GM23338 (cell line): ENCODE data around the gene SMOC1. TPM values are rescaled to one million over a fixed set of nuclear protein-coding genes. Genes with fewer than 3 reads are reported as not detected.

Source experiments
- ATAC-seq: fragments of 200-7000 bp; cut with Tn5 transposase; 3 replicates; pipeline ENCODE4 v1.9.1; 2020
- DNase-seq: peaks from one replicate; pipeline ENCODE4 v3.0.0-alpha.2; 2015; ENCODE audit warnings: low spot score
- H2AFZ ChIP-seq: fragments of 200-600 bp; sonication (generic); 2 replicates; pipeline ENCODE4 v1.8.0; 2016; ENCODE audit warnings: antibody characterized with exemption, mild to moderate bottlenecking, moderate library complexity
- H3F3A ChIP-seq: fragments of 200-600 bp; sonication (generic); replicated peaks from 2 replicates; pipeline ENCODE4 v1.8.0; 2017; ENCODE audit warnings: antibody characterized with exemption, mixed run types, low read depth
- H3K27ac ChIP-seq: fragments of 200-600 bp; sonication (generic); 2 replicates; pipeline ENCODE4 v1.6.1; 2016; ENCODE audit warnings: low read depth
- H3K27me3 ChIP-seq: fragments of 200-600 bp; sonication (generic); 2 replicates; pipeline ENCODE4 v1.8.0; 2016; ENCODE audit warnings: mild to moderate bottlenecking, mixed run types, moderate library complexity; ENCODE audit not compliant: insufficient read depth
- H3K36me3 ChIP-seq: fragments of 200-600 bp; sonication (generic); 2 replicates; pipeline ENCODE4 v1.8.0; 2016; ENCODE audit warnings: mild to moderate bottlenecking; ENCODE audit not compliant: insufficient read depth
- H3K4me1 ChIP-seq: fragments of 200-600 bp; sonication (generic); 2 replicates; pipeline ENCODE4 v1.8.0; 2016; ENCODE audit warnings: mild to moderate bottlenecking, moderate library complexity; ENCODE audit not compliant: insufficient read depth
- H3K4me2 ChIP-seq: fragments of 200-600 bp; sonication (generic); 2 replicates; pipeline ENCODE4 v1.7.1; 2017; ENCODE audit warnings: mixed run types
- H3K4me3 ChIP-seq: fragments of 200-600 bp; sonication (generic); 2 replicates; pipeline ENCODE4 v1.6.1; 2016; ENCODE audit warnings: mixed run types
- H3K79me2 ChIP-seq: fragments of 200-600 bp; sonication (generic); replicated peaks from 2 replicates; pipeline ENCODE4 v1.8.0; 2017; ENCODE audit warnings: mild to moderate bottlenecking; ENCODE audit not compliant: insufficient read depth
- H3K9me2 ChIP-seq: fragments of 200-600 bp; sonication (generic); 2 replicates; pipeline ENCODE4 v1.8.0; 2017; ENCODE audit not compliant: insufficient read depth
- H4K20me1 ChIP-seq: fragments of 200-600 bp; sonication (generic); replicated peaks from 2 replicates; pipeline ENCODE4 v1.8.0; 2017; ENCODE audit warnings: mild to moderate bottlenecking; ENCODE audit not compliant: insufficient read depth
- H3K27ac Mint-ChIP-seq: 2 replicates; pipeline ENCODE4 v1.8.0; 2020; ENCODE audit warnings: inconsistent platforms, mild to moderate bottlenecking, moderate library complexity, mixed read lengths
- H3K27me3 Mint-ChIP-seq: 3 replicates; pipeline ENCODE4 v1.8.0; 2022; ENCODE audit warnings: low read depth, mild to moderate bottlenecking, moderate library complexity, mixed read lengths, inconsistent platforms; ENCODE audit not compliant: insufficient read depth, poor library complexity
- H3K36me3 Mint-ChIP-seq: 3 replicates; pipeline ENCODE4 v1.8.0; 2021; ENCODE audit warnings: low read depth, mild to moderate bottlenecking, inconsistent platforms, moderate library complexity, mixed read lengths
- H3K4me1 Mint-ChIP-seq: 3 replicates; pipeline ENCODE4 v1.8.0; 2020; ENCODE audit warnings: mild to moderate bottlenecking, inconsistent platforms, mixed read lengths
- H3K4me3 Mint-ChIP-seq: 3 replicates; pipeline ENCODE4 v1.8.0; 2021; ENCODE audit warnings: moderate library complexity, mild to moderate bottlenecking, inconsistent platforms, mixed read lengths
- H3K9me3 Mint-ChIP-seq: 3 replicates; pipeline ENCODE4 v1.8.0; 2020; ENCODE audit warnings: moderate library complexity, mild to moderate bottlenecking, inconsistent platforms, mixed read lengths
- CREB1 ChIP-seq: fragments of 250-450 bp; sonication (Bioruptor Pico); IDR thresholded peaks from 2 replicates; pipeline ENCODE4 v1.5.0; 2020; ENCODE audit warnings: low read depth, mild to moderate bottlenecking, moderate library complexity
- EZH2 ChIP-seq: fragments of 200-600 bp; sonication (generic); IDR thresholded peaks from one replicate; pipeline ENCODE4 v1.8.0; 2017; ENCODE audit warnings: antibody characterized with exemption, mild to moderate bottlenecking, low read depth; ENCODE audit not compliant: unreplicated experiment
- EZH2phosphoT487 ChIP-seq: fragments of 200-600 bp; sonication (generic); IDR thresholded peaks from one replicate; pipeline ENCODE4 v1.8.1; 2018; ENCODE audit warnings: antibody characterized with exemption; ENCODE audit not compliant: unreplicated experiment
- JUNB ChIP-seq: IDR thresholded peaks from one replicate; pipeline ENCODE4 v1.6.1; 2016; ENCODE audit warnings: antibody characterized with exemption; ENCODE audit not compliant: unreplicated experiment
- NANOG ChIP-seq: IDR thresholded peaks from 2 replicates; pipeline ENCODE4 v1.6.1; 2016; ENCODE audit warnings: antibody characterized with exemption, borderline replicate concordance
- POLR2AphosphoS5 ChIP-seq: IDR thresholded peaks from 2 replicates; pipeline ENCODE4 v1.6.1; 2016; ENCODE audit warnings: antibody characterized with exemption, low read depth
- STAT1 ChIP-seq: IDR thresholded peaks from one replicate; pipeline ENCODE4 v1.6.1; 2016; ENCODE audit warnings: antibody characterized with exemption; ENCODE audit not compliant: unreplicated experiment
- ZNF114 ChIP-seq: fragments of 250-450 bp; sonication (Bioruptor Pico); IDR thresholded peaks from 2 replicates; pipeline ENCODE4 v1.5.0; 2020; ENCODE audit warnings: mild to moderate bottlenecking, moderate library complexity
- ZNF331 ChIP-seq: fragments of 250-450 bp; sonication (Bioruptor Pico); IDR thresholded peaks from 2 replicates; pipeline ENCODE4 v1.5.0; 2020; ENCODE audit warnings: low read depth, mild to moderate bottlenecking, moderate library complexity
- polyA plus RNA-seq: library from polyadenylated mRNA; unstranded; fragments of >200 nt; fragmentation: Nextera tagmentation; extraction: Ambion mirVana; gene quantifications from 2 replicates; pipeline ENCODE4 v1.2.1, GENCODE V29; 2016
- total RNA-seq: library from RNA; depleted of rRNA; stranded (reverse); fragments of >200 nt; shearing (Covaris generic); gene quantifications from 2 replicates; pipeline ENCODE4 v1.2.3, GENCODE V29; 2014
- TF ChIP-seq, protein P1 (sequence below): fragments of 250-450 bp; sonication (Bioruptor Pico); IDR thresholded peaks from 2 replicates; pipeline ENCODE4 v1.5.0; 2020; ENCODE audit warnings: mild to moderate bottlenecking, moderate library complexity
- TF ChIP-seq, protein P2 (sequence below): IDR thresholded peaks from one replicate; pipeline ENCODE4 v1.6.1; 2018; ENCODE audit warnings: antibody characterized with exemption; ENCODE audit not compliant: unreplicated experiment
- TF ChIP-seq, protein P3 (sequence below), 2 experiments: fragments of 200-600 bp in 1 of 2; sonication (generic) in 1 of 2; conservative IDR thresholded peaks; 2 replicates each; pipeline versions ENCODE4 v1.5.1 to v1.6.1; 2016 to 2017; ENCODE audit warnings: antibody characterized with exemption in 2 of 2, low read depth in 2 of 2, mild to moderate bottlenecking in 2 of 2, moderate library complexity in 1 of 2
- TF ChIP-seq, protein P4 (sequence below): IDR thresholded peaks from 2 replicates; pipeline ENCODE4 v1.6.1; 2016; ENCODE audit warnings: antibody characterized with exemption

Gene SMOC1
- total and polyA plus RNA-seq, 2 experiments from 2014 or later = 0.79 to 1.6 TPM

DNA sequence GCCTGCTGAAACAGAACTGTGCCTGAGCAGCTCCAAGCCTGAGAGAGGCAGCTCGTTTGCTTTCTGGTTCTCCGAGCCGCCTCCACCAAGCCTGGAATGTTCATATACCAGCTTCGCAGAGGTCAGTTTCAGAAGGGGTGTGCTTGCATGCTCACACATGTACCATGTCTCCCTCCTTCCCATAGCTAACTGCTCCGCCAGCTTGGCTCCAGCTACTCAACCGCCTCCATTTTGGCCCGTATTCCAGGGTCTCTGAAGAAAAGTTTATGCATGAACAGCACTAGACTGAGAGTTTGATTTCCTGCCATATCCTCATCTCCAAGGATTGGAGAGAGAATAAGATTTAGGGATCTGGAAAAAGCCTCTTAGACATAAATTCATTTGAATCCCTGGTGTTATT is 103.7 kb downstream of the SMOC1 start:
- H4K20me1 ChIP-seq = no peaks in the 10 kb centered on the region
- H3K36me3 ChIP-seq = no peaks in the 10 kb centered on the region
- no peak overlapping the region for H3K4me2 ChIP-seq
- Mint-ChIP-seq H3K4me1 (peaks cover 37% of the 10 kb centered on the region), H3K4me3 (no peak overlapping the region), H3K27me3 (peaks cover 6% of the 10 kb centered on the region), H3K36me3 (no peaks in the 10 kb centered on the region), H3K9me3 (no peaks in the 10 kb centered on the region), H3K27ac (no peak overlapping the region)
- no peak for DNase-seq
- H2AFZ ChIP-seq = no peak overlapping the region
- no peak overlapping the region for H3K27ac ChIP-seq
- H3K4me3 ChIP-seq = no peak overlapping the region
- H3F3A ChIP-seq = no peaks in the 10 kb centered on the region
- H3K79me2 ChIP-seq = no peaks in the 10 kb centered on the region
- peaks cover 6% of the 10 kb centered on the region for H3K4me1 ChIP-seq
- ATAC-seq = no peak
- no peak for TF ChIP-seq STAT1
- TF ChIP-seq, protein P1, sequence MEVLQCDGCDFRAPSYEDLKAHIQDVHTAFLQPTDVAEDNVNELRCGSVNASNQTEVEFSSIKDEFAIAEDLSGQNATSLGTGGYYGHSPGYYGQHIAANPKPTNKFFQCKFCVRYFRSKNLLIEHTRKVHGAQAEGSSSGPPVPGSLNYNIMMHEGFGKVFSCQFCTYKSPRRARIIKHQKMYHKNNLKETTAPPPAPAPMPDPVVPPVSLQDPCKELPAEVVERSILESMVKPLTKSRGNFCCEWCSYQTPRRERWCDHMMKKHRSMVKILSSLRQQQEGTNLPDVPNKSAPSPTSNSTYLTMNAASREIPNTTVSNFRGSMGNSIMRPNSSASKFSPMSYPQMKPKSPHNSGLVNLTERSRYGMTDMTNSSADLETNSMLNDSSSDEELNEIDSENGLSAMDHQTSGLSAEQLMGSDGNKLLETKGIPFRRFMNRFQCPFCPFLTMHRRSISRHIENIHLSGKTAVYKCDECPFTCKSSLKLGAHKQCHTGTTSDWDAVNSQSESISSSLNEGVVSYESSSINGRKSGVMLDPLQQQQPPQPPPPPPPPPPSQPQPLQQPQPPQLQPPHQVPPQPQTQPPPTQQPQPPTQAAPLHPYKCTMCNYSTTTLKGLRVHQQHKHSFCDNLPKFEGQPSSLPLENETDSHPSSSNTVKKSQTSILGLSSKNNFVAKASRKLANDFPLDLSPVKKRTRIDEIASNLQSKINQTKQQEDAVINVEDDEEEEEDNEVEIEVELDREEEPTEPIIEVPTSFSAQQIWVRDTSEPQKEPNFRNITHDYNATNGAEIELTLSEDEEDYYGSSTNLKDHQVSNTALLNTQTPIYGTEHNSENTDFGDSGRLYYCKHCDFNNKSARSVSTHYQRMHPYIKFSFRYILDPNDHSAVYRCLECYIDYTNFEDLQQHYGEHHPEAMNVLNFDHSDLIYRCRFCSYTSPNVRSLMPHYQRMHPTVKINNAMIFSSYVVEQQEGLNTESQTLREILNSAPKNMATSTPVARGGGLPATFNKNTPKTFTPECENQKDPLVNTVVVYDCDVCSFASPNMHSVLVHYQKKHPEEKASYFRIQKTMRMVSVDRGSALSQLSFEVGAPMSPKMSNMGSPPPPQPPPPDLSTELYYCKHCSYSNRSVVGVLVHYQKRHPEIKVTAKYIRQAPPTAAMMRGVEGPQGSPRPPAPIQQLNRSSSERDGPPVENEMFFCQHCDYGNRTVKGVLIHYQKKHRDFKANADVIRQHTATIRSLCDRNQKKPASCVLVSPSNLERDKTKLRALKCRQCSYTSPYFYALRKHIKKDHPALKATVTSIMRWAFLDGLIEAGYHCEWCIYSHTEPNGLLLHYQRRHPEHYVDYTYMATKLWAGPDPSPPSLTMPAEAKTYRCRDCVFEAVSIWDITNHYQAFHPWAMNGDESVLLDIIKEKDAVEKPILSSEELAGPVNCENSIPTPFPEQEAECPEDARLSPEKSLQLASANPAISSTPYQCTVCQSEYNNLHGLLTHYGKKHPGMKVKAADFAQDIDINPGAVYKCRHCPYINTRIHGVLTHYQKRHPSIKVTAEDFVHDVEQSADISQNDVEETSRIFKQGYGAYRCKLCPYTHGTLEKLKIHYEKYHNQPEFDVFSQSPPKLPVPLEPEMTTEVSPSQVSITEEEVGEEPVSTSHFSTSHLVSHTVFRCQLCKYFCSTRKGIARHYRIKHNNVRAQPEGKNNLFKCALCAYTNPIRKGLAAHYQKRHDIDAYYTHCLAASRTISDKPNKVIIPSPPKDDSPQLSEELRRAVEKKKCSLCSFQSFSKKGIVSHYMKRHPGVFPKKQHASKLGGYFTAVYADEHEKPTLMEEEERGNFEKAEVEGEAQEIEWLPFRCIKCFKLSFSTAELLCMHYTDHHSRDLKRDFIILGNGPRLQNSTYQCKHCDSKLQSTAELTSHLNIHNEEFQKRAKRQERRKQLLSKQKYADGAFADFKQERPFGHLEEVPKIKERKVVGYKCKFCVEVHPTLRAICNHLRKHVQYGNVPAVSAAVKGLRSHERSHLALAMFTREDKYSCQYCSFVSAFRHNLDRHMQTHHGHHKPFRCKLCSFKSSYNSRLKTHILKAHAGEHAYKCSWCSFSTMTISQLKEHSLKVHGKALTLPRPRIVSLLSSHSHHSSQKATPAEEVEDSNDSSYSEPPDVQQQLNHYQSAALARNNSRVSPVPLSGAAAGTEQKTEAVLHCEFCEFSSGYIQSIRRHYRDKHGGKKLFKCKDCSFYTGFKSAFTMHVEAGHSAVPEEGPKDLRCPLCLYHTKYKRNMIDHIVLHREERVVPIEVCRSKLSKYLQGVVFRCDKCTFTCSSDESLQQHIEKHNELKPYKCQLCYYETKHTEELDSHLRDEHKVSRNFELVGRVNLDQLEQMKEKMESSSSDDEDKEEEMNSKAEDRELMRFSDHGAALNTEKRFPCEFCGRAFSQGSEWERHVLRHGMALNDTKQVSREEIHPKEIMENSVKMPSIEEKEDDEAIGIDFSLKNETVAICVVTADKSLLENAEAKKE (CRISPR knock-in tag) = no peak
- TF ChIP-seq, protein P2, sequence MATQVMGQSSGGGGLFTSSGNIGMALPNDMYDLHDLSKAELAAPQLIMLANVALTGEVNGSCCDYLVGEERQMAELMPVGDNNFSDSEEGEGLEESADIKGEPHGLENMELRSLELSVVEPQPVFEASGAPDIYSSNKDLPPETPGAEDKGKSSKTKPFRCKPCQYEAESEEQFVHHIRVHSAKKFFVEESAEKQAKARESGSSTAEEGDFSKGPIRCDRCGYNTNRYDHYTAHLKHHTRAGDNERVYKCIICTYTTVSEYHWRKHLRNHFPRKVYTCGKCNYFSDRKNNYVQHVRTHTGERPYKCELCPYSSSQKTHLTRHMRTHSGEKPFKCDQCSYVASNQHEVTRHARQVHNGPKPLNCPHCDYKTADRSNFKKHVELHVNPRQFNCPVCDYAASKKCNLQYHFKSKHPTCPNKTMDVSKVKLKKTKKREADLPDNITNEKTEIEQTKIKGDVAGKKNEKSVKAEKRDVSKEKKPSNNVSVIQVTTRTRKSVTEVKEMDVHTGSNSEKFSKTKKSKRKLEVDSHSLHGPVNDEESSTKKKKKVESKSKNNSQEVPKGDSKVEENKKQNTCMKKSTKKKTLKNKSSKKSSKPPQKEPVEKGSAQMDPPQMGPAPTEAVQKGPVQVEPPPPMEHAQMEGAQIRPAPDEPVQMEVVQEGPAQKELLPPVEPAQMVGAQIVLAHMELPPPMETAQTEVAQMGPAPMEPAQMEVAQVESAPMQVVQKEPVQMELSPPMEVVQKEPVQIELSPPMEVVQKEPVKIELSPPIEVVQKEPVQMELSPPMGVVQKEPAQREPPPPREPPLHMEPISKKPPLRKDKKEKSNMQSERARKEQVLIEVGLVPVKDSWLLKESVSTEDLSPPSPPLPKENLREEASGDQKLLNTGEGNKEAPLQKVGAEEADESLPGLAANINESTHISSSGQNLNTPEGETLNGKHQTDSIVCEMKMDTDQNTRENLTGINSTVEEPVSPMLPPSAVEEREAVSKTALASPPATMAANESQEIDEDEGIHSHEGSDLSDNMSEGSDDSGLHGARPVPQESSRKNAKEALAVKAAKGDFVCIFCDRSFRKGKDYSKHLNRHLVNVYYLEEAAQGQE = no peak
- no peak for TF ChIP-seq CREB1
- TF ChIP-seq, protein P3, sequence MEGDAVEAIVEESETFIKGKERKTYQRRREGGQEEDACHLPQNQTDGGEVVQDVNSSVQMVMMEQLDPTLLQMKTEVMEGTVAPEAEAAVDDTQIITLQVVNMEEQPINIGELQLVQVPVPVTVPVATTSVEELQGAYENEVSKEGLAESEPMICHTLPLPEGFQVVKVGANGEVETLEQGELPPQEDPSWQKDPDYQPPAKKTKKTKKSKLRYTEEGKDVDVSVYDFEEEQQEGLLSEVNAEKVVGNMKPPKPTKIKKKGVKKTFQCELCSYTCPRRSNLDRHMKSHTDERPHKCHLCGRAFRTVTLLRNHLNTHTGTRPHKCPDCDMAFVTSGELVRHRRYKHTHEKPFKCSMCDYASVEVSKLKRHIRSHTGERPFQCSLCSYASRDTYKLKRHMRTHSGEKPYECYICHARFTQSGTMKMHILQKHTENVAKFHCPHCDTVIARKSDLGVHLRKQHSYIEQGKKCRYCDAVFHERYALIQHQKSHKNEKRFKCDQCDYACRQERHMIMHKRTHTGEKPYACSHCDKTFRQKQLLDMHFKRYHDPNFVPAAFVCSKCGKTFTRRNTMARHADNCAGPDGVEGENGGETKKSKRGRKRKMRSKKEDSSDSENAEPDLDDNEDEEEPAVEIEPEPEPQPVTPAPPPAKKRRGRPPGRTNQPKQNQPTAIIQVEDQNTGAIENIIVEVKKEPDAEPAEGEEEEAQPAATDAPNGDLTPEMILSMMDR (conservative IDR thresholded peaks at IDR 0.05; ENCODE audit: low read depth in 2 of 2) = no peak
- TF ChIP-seq NANOG = no peak
- TF ChIP-seq ZNF114 (CRISPR knock-in tag) = no peak
- TF ChIP-seq EZH2 = no peak
- TF ChIP-seq ZNF331 = no peak
- TF ChIP-seq, protein P4, sequence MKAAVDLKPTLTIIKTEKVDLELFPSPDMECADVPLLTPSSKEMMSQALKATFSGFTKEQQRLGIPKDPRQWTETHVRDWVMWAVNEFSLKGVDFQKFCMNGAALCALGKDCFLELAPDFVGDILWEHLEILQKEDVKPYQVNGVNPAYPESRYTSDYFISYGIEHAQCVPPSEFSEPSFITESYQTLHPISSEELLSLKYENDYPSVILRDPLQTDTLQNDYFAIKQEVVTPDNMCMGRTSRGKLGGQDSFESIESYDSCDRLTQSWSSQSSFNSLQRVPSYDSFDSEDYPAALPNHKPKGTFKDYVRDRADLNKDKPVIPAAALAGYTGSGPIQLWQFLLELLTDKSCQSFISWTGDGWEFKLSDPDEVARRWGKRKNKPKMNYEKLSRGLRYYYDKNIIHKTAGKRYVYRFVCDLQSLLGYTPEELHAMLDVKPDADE = no peak
- no peak for TF ChIP-seq POLR2AphosphoS5
- TF ChIP-seq EZH2phosphoT487 = no peak
- TF ChIP-seq JUNB = no peak
- H3K27me3 ChIP-seq = no peaks in the 10 kb centered on the region
- peaks cover 5% of the 10 kb centered on the region for H3K9me2 ChIP-seq
